IMR-90 (cell line): ENCODE data around the gene AMPD3. TPM values are rescaled to one million over a fixed set of nuclear protein-coding genes. Genes with fewer than 3 reads are reported as not detected.

Experiments used
- ATAC-seq: fragments of 200-7000 bp; cut with Tn5 transposase; 2 replicates; pipeline ENCODE4 v1.9.1; 2020; ENCODE audit warnings: low read depth, mild to moderate bottlenecking, moderate library complexity
- BruUV-seq: library from RNA; stranded (reverse); fragments of 400-500 nt; replicated peaks from 2 replicates; lab custom pipeline; 2021; lab: Mats Ljungman, UMichigan
- CTCF ChIA-PET: fragments of 300-600 bp; formaldehyde crosslinking; extraction: SDS; loops from one replicate; lab custom pipeline; 2021; ENCODE audit warnings: antibody characterized with exemption; lab: Yijun Ruan, JAX
- POLR2A ChIA-PET: fragments of 300-600 bp; sonication (Branson Sonifier 250); formaldehyde crosslinking; loops from one replicate; lab custom pipeline; 2022; ENCODE audit warnings: antibody characterized with exemption; ENCODE audit not compliant: unreplicated experiment; lab: Charles Lee
- DNase-seq: peaks from one replicate; pipeline ENCODE4 v3.0.0; 2013
- H2AFZ ChIP-seq: replicated peaks from 2 replicates; pipeline ENCODE3; 2013; ENCODE audit warnings: low read length, mild to moderate bottlenecking; ENCODE audit not compliant: poor library complexity
- H2AK5ac ChIP-seq: 2 replicates; pipeline ENCODE4 v1.6.1; 2013; ENCODE audit warnings: low read depth, low read length, inconsistent platforms
- H2AK9ac ChIP-seq: replicated peaks from 2 replicates; pipeline ENCODE3; 2013; ENCODE audit warnings: mild to moderate bottlenecking, low read depth, low read length, moderate library complexity; ENCODE audit not compliant: poor library complexity
- H2BK120ac ChIP-seq: 2 replicates; pipeline ENCODE4 v1.6.1; 2013; ENCODE audit warnings: low read depth, low read length, inconsistent platforms
- H2BK15ac ChIP-seq: 3 replicates; pipeline ENCODE4 v1.6.1; 2013; ENCODE audit warnings: low read depth, low read length, inconsistent platforms
- H2BK20ac ChIP-seq: 2 replicates; pipeline ENCODE4 v1.6.1; 2013; ENCODE audit warnings: low read depth, mild to moderate bottlenecking, inconsistent platforms, low read length, moderate library complexity
- H2BK5ac ChIP-seq: 2 replicates; pipeline ENCODE4 v1.6.1; 2013; ENCODE audit warnings: mild to moderate bottlenecking, low read depth, low read length, inconsistent platforms; ENCODE audit not compliant: poor library complexity, severe bottlenecking
- H3K14ac ChIP-seq: replicated peaks from 2 replicates; pipeline ENCODE4 v1.6.1; 2013; ENCODE audit warnings: low read depth, low read length, inconsistent platforms
- H3K18ac ChIP-seq: 2 replicates; pipeline ENCODE4 v1.6.1; 2013; ENCODE audit warnings: low read depth, low read length, control low read depth
- H3K23ac ChIP-seq: 2 replicates; pipeline ENCODE4 v1.6.1; 2013; ENCODE audit warnings: low read depth, low read length, inconsistent platforms
- H3K27ac ChIP-seq: 2 replicates; pipeline ENCODE4 v1.5.1; 2013; ENCODE audit warnings: mild to moderate bottlenecking, control low read depth, low read length; ENCODE audit not compliant: insufficient read depth
- H3K27me3 ChIP-seq: 2 replicates; pipeline ENCODE4 v1.6.1; 2013; ENCODE audit warnings: low read length; ENCODE audit not compliant: control insufficient read depth, insufficient read depth
- H3K36me3 ChIP-seq: 2 replicates; pipeline ENCODE4 v1.6.1; 2013; ENCODE audit warnings: low read length, mixed read lengths; ENCODE audit not compliant: control insufficient read depth, insufficient read depth
- H3K4ac ChIP-seq: 2 replicates; pipeline ENCODE4 v1.6.1; 2013; ENCODE audit warnings: low read depth, low read length, inconsistent platforms
- H3K4me1 ChIP-seq: 2 replicates; pipeline ENCODE4 v1.6.1; 2013; ENCODE audit warnings: low read length, mixed read lengths; ENCODE audit not compliant: control insufficient read depth, insufficient read depth
- H3K4me2 ChIP-seq: 2 replicates; pipeline ENCODE4 v1.6.1; 2013; ENCODE audit warnings: low read depth, mild to moderate bottlenecking, control low read depth, low read length, moderate library complexity
- H3K4me3 ChIP-seq: 2 replicates; pipeline ENCODE4 v1.5.1; 2013; ENCODE audit warnings: low read depth, mild to moderate bottlenecking, control low read depth, low read length, moderate library complexity; ENCODE audit not compliant: insufficient read depth
- H3K56ac ChIP-seq: 2 replicates; pipeline ENCODE4 v1.6.1; 2013; ENCODE audit warnings: low read length, inconsistent platforms; ENCODE audit not compliant: insufficient read depth; ENCODE audit errors: extremely low read depth
- H3K79me1 ChIP-seq, 2 experiments: 2 replicates each; pipeline ENCODE4 v1.6.1; 2013; ENCODE audit warnings: low read length in 2 of 2, inconsistent platforms in 1 of 2, low read depth in 1 of 2
- H3K9ac ChIP-seq: 2 replicates; pipeline ENCODE4 v1.6.1; 2013; ENCODE audit warnings: low read depth, low read length, control low read depth
- H3K9me1 ChIP-seq: 2 replicates; pipeline ENCODE4 v1.6.1; 2013; ENCODE audit warnings: low read length, inconsistent platforms; ENCODE audit not compliant: insufficient read depth
- H3K9me3 ChIP-seq: 2 replicates; pipeline ENCODE4 v1.6.1; 2013; ENCODE audit warnings: low read length; ENCODE audit not compliant: control insufficient read depth, insufficient read depth
- H4K20me1 ChIP-seq: 2 replicates; pipeline ENCODE4 v1.6.1; 2013; ENCODE audit warnings: low read length, inconsistent platforms; ENCODE audit not compliant: insufficient read depth
- H4K5ac ChIP-seq: 2 replicates; pipeline ENCODE4 v1.6.1; 2013; ENCODE audit warnings: mild to moderate bottlenecking, low read depth, low read length, control low read depth
- H4K8ac ChIP-seq, 2 experiments: 2 replicates each; pipeline ENCODE4 v1.6.1; 2013; ENCODE audit warnings: low read depth in 2 of 2, low read length in 2 of 2, control low read depth in 1 of 2, inconsistent platforms in 1 of 2
- H4K91ac ChIP-seq: 2 replicates; pipeline ENCODE4 v1.6.1; 2013; ENCODE audit warnings: low read depth, low read length, inconsistent platforms; ENCODE audit not compliant: insufficient read depth
- BHLHE40 ChIP-seq: fragments of 150-350 bp; IDR thresholded peaks from 2 replicates; pipeline ENCODE4 v1.6.1; 2016; ENCODE audit warnings: mild to moderate bottlenecking, low read depth, low read length
- CEBPB ChIP-seq: IDR thresholded peaks from 2 replicates; pipeline ENCODE4 v1.6.1; 2012; ENCODE audit warnings: low read depth, low read length, improper control_type of control experiment
- FOS ChIP-seq: fragments of 150-350 bp; IDR thresholded peaks from 2 replicates; pipeline ENCODE4 v1.6.1; 2016; ENCODE audit warnings: low read depth, low read length
- MAZ ChIP-seq: IDR thresholded peaks from 2 replicates; pipeline ENCODE4 v1.6.1; 2012; ENCODE audit warnings: low read depth, mild to moderate bottlenecking, low read length, improper control_type of control experiment, moderate library complexity, borderline replicate concordance
- MXI1 ChIP-seq: IDR thresholded peaks from 2 replicates; pipeline ENCODE4 v1.6.1; 2012; ENCODE audit warnings: low read depth, mild to moderate bottlenecking, low read length, moderate library complexity, borderline replicate concordance
- NFE2L2 ChIP-seq: fragments of 150-350 bp; IDR thresholded peaks from 2 replicates; pipeline ENCODE4 v1.6.1; 2016; ENCODE audit warnings: low read depth, mild to moderate bottlenecking, low read length
- RAD21 ChIP-seq: IDR thresholded peaks from 2 replicates; pipeline ENCODE4 v1.6.1; 2012; ENCODE audit warnings: low read length, improper control_type of control experiment
- RCOR1 ChIP-seq: IDR thresholded peaks from 2 replicates; pipeline ENCODE4 v1.6.1; 2012; ENCODE audit warnings: mild to moderate bottlenecking, low read length, improper control_type of control experiment; ENCODE audit not compliant: insufficient replicate concordance
- RFX5 ChIP-seq: IDR thresholded peaks from 2 replicates; pipeline ENCODE4 v1.8.0; 2012; ENCODE audit warnings: low read depth, mild to moderate bottlenecking, low read length, moderate library complexity
- SMC3 ChIP-seq: fragments of 150-350 bp; IDR thresholded peaks from 2 replicates; pipeline ENCODE4 v1.6.1; 2016; ENCODE audit warnings: low read depth, mild to moderate bottlenecking, antibody characterized with exemption, low read length, moderate library complexity
- WGBS, 2 experiments: methylation state at CpG; one replicate each; pipeline versions ENCODE4 v1.1.5 to v1.1.7; 2013; ENCODE audit warnings: missing lambda C conversion rate in 2 of 2; ENCODE audit not compliant: insufficient read length in 1 of 2; ENCODE audit errors: extremely low coverage in 2 of 2; 5-methylcytosine and 5-hydroxymethylcytosine counted together
- dilution Hi-C: fragments of 300-500 bp; cut with HindIII; formaldehyde crosslinking; loops from one replicate; pipeline ENCODE4 v1.14.3; 2018; ENCODE audit warnings: low sequenced_read_pairs; ENCODE audit not compliant: unreplicated experiment
- in situ Hi-C: fragments of 300-500 bp; cut with MboI; formaldehyde crosslinking; loops from 3 replicates; pipeline ENCODE4 v1.14.3; 2019; ENCODE audit warnings: low sequenced_read_pairs, inconsistent platforms, mixed read lengths
- intact Hi-C: fragments of 100-400 bp; cut with micrococcal nuclease; formaldehyde crosslinking; loops from 2 replicates; pipeline ENCODE4 v1.10.0; 2022
- polyA plus RNA-seq, 3 experiments: library from polyadenylated mRNA; depleted of rRNA; stranded (reverse); fragments of >200 nt; gene quantifications; 2 replicates each; pipeline ENCODE4 v1.2.3, GENCODE V29; 2012; ENCODE audit warnings: low replicate concordance in 1 of 3
- total RNA-seq: library from RNA; depleted of rRNA; stranded (reverse); fragments of >200 nt; gene quantifications from 2 replicates; pipeline ENCODE4 v1.2.3, GENCODE V29; 2012
- TF ChIP-seq, protein P1 (sequence below): conservative IDR thresholded peaks from 2 replicates; pipeline ENCODE4 v1.5.1; 2012; ENCODE audit warnings: mild to moderate bottlenecking, low read depth, low read length, improper control_type of control experiment
- TF ChIP-seq, protein P2 (sequence below): fragments of 150-350 bp; IDR thresholded peaks from 2 replicates; pipeline ENCODE4 v1.6.1; 2016; ENCODE audit warnings: low read depth, mild to moderate bottlenecking, low read length, moderate library complexity, borderline replicate concordance
- TF ChIP-seq, protein P3 (sequence below): fragments of 150-350 bp; IDR thresholded peaks from 2 replicates; pipeline ENCODE4 v1.6.1; 2017; ENCODE audit warnings: mild to moderate bottlenecking, antibody characterized with exemption, low read length, low read depth

Gene AMPD3
- total and polyA plus RNA-seq, 2 of the 4 experiments (the other 2 are of a cell fraction), result 8.6 to 12.1 TPM

DNA sequence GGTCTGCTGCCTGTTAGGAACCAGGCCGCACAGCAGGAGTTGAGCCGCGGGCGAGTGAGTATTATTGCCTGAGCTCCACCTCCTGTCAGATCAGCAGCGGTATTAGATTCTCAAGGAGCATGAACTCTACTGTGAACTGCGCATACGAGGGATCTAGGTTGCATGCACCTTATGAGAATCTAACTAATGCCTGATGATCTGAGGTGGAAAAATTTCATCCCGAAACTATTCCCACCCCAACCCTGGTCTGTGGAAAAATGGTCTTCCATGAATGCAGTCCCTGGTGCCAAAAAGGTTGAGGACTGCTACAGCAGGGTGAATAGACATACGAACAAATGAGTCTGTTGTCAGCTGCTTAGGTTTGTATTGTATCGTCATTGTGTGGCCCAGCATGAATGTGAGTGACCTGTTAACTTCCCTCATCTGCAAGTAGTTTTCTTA is 56.1 kb downstream of the AMPD3 start:
- H2BK5ac ChIP-seq, result no peak overlapping the region
- no peak overlapping the region for H2AK5ac ChIP-seq
- H3K27me3 ChIP-seq, result no peaks in the 10 kb centered on the region
- no peak overlapping the region for H3K14ac ChIP-seq
- no peak overlapping the region for H3K56ac ChIP-seq
- dilution Hi-C loops, result loop anchor here (25.0 kb wide), 1 partner anchor 226 kb away; no protein-coding TSS in a partner anchor
- H4K91ac ChIP-seq, result no peak overlapping the region
- POLR2A ChIA-PET, result no interaction called here
- H3K4ac ChIP-seq, result no peak overlapping the region
- WGBS, 2 experiments, result 73% methylated on average over 5 of the region's 10 CpGs; no CpG with 5 or more reads in 1 of the 2 experiments
- H4K20me1 ChIP-seq, result no peaks in the 10 kb centered on the region
- no peak overlapping the region for H3K4me2 ChIP-seq
- H3K9me1 ChIP-seq, result 0 out of 2 replicates have a peak, but pooled peaks cover under 1% of the 10 kb centered on the region
- DNase-seq (no peak), ATAC-seq (no peak)
- CTCF ChIA-PET, result interaction anchor here (0.7 to 1.3 kb wide), 3 partner anchors 30 to 179 kb away, joined by 3 to 5 read pairs (median 4); partner anchors contain the start of gene RNF141
- intact Hi-C loops, result loop anchor here (5.0 kb wide), 1 partner anchor 104 kb away; no protein-coding TSS in a partner anchor
- H2AFZ ChIP-seq, result no peak overlapping the region
- H3K27ac ChIP-seq, result no peak overlapping the region
- H3K23ac ChIP-seq, result no peak overlapping the region
- peaks cover 3% of the 10 kb centered on the region; the same call in 1 of the 2 replicates for H3K4me1 ChIP-seq
- no peak overlapping the region for H3K18ac ChIP-seq
- no peak for TF ChIP-seq SMC3
- TF ChIP-seq, protein P1, sequence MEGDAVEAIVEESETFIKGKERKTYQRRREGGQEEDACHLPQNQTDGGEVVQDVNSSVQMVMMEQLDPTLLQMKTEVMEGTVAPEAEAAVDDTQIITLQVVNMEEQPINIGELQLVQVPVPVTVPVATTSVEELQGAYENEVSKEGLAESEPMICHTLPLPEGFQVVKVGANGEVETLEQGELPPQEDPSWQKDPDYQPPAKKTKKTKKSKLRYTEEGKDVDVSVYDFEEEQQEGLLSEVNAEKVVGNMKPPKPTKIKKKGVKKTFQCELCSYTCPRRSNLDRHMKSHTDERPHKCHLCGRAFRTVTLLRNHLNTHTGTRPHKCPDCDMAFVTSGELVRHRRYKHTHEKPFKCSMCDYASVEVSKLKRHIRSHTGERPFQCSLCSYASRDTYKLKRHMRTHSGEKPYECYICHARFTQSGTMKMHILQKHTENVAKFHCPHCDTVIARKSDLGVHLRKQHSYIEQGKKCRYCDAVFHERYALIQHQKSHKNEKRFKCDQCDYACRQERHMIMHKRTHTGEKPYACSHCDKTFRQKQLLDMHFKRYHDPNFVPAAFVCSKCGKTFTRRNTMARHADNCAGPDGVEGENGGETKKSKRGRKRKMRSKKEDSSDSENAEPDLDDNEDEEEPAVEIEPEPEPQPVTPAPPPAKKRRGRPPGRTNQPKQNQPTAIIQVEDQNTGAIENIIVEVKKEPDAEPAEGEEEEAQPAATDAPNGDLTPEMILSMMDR, result no peak
- TF ChIP-seq BHLHE40, result no peak
- TF ChIP-seq MXI1, result no peak
- TF ChIP-seq, protein P2, sequence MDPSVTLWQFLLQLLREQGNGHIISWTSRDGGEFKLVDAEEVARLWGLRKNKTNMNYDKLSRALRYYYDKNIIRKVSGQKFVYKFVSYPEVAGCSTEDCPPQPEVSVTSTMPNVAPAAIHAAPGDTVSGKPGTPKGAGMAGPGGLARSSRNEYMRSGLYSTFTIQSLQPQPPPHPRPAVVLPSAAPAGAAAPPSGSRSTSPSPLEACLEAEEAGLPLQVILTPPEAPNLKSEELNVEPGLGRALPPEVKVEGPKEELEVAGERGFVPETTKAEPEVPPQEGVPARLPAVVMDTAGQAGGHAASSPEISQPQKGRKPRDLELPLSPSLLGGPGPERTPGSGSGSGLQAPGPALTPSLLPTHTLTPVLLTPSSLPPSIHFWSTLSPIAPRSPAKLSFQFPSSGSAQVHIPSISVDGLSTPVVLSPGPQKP, result no peak
- no peak for TF ChIP-seq RCOR1
- TF ChIP-seq NFE2L2, result no peak
- TF ChIP-seq MAZ, result no peak
- no peak for TF ChIP-seq FOS
- TF ChIP-seq, protein P3, sequence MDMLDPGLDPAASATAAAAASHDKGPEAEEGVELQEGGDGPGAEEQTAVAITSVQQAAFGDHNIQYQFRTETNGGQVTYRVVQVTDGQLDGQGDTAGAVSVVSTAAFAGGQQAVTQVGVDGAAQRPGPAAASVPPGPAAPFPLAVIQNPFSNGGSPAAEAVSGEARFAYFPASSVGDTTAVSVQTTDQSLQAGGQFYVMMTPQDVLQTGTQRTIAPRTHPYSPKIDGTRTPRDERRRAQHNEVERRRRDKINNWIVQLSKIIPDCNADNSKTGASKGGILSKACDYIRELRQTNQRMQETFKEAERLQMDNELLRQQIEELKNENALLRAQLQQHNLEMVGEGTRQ, result no peak
- TF ChIP-seq CEBPB, result no peak
- no peak for TF ChIP-seq RFX5
- no peak for TF ChIP-seq RAD21
- H2AK9ac ChIP-seq, result no peak overlapping the region
- in situ Hi-C loops, result loop anchor here (5.0 kb wide), 1 partner anchor 226 kb away; no protein-coding TSS in a partner anchor
- no peak overlapping the region for H3K9ac ChIP-seq
- BruUV-seq, result no TSS peak
- H2BK120ac ChIP-seq, result no peak overlapping the region
- H2BK15ac ChIP-seq, result no peak overlapping the region
- H2BK20ac ChIP-seq, result no peak overlapping the region
- H3K4me3 ChIP-seq, result no peak overlapping the region
- no peak overlapping the region for H4K8ac ChIP-seq
- H3K36me3 ChIP-seq, result peaks cover 12% of the 10 kb centered on the region
- no peaks in the 10 kb centered on the region for H3K9me3 ChIP-seq
- peaks cover 0 to 8% of the 10 kb centered on the region in 2 experiments; a peak in 2 of 4 replicates for H3K79me1 ChIP-seq
- H4K5ac ChIP-seq, result no peak overlapping the region
